Breast epithelium (tissue), 3 donors: ENCODE results near the gene LIPF.

Source experiments
- CTCF ChIP-seq, 3 donors: fragments of 450-650 bp; IDR thresholded peaks; one replicate each; pipeline ENCODE4 v1.5.1; 2016 to 2017; ENCODE audit warnings: antibody characterized with exemption in 3 of 3, mild to moderate bottlenecking in 3 of 3, moderate library complexity in 3 of 3
- POLR2A ChIP-seq: fragments of 450-650 bp; IDR thresholded peaks from one replicate; pipeline ENCODE4 v1.6.1; 2016; ENCODE audit warnings: antibody characterized with exemption, mild to moderate bottlenecking, moderate library complexity

- TF ChIP-seq CTCF (IDR thresholded peaks at IDR 0.05), result no peak
- no peak for TF ChIP-seq POLR2A
These were observed 43.8 kb upstream of the LIPF start for GRCh38 chr10:88620441-88620840.
